Measurements from ENCODE around the gene FMR1.
A peak's percentile ranks its signal among the peaks of the same experiment; 100 is the strongest.

The FMR1 gene

GRCh38 chrX:147911192-147912022 lies at the start of gene FMR1:
FMR1 (plus strand) TSS chrX:147911919; CDS start chrX:147912180, 261 bp downstream.
- peak; percentile 82 to 86 for DNase-seq (ENCODE audit: low read depth in 1 of 2, low spot score in 1 of 2)

DNA sequence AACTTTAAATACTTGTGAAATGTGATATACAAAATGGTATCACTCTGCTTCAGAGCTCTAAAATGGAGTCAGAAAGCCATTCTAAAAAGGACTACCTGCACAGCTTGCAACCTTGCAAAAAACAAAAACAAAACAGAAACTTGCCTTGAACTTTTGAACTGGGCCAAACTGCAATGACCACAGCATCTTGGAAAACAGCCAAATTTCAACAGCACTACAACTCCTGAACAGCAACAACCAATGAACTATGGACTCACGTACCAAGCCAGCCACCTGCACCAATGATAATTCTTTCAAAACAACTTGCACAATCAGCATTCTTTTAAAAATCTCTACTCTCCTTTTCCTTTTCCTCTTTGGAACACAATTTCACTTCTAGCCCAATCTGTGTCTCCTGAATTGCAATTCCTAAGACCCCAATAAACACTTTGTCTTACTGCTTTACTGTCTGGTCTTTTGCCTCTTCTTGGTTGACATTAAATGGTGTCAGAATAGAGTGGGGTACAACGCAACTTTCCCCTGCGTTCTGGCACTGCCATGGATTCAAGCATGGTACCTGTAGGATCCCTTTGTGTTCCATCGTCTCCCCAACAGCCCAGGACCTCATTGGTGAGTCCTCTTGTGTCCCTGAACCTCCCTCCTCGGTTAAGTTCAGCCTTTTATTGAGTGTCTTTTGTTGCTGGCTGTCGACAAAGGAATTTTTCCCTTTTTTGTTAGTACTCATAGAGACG lies 35.7 kb upstream of the FMR1 start:
- no peak for DNase-seq (ENCODE audit: low read depth in 1 of 2, low spot score in 1 of 2)

- no peak for DNase-seq (ENCODE audit: low read depth in 1 of 2, low spot score in 1 of 2)
Observed at GRCh38 chrX:147876849-147877646, 34.7 kb upstream of the FMR1 start.

GRCh38 chrX:147877726-147878125 lies 34.0 kb upstream of the FMR1 start:
- DNase-seq (ENCODE audit: low read depth in 1 of 2, low spot score in 1 of 2), result no peak

GRCh38 chrX:147884958-147885357 lies 26.8 kb upstream of the FMR1 start:
- DNase-seq (ENCODE audit: low read depth in 1 of 2, low spot score in 1 of 2), result no peak

DNA sequence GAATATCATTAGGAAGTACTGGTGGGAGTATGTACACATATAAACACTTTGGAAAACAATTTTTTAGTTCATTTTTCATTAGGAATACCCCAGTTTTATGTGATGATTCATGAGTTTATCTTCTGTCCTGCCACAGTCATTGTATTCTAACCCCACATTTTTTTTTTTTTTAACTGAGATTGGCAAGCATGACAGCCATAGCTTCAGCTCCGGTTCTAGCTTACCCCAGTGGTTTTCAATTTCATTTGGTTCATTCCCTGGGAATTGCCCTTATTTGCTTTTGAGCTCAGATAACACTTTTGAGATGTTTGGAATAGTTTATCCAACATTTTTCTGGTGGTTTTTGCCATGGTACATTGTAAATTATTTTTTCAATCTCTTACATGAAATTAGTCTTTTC lies 21.0 kb upstream of the FMR1 start:
- no peak for DNase-seq (ENCODE audit: low read depth in 1 of 2, low spot score in 1 of 2)

DNA sequence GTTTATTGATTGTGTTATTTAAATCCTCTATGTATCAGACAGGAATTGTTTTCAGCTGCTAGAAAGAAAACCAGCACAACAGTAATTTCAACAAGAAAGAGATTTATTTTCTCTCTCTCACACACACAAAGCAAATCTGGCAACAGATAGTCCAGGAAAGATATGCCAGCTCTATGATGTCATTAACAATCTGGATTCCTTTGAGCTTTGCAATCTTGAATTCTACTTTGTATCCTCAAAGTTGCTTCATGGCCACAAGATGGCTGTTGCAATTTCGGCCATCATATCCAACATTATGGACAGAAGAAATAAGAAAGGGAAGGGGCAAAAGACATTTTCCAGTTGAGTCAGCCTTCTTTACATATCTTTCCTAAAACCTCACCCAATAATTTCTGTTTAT lies 19.8 kb upstream of the FMR1 start:
- no peak for DNase-seq (ENCODE audit: low read depth in 1 of 2, low spot score in 1 of 2)

DNA sequence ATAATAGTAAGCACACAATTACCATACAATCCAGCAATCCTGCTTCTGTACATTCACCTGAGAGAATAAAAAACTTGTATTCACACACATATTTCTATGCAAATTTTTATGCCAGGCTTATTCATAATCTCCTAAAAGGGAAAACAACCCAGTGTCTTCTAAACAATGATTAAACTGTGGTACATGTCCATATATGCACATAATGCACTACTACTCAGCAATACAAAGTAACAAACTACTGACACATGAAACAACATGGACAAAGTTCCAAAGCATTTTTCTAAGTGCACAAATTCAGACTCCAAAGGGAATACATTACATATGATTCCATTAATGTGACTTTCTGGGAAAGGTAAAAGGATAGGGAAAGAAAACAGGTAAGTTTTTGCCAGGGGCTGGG lies 18.0 kb upstream of the FMR1 start:
- DNase-seq (ENCODE audit: low read depth in 1 of 2, low spot score in 1 of 2), result no peak

DNA sequence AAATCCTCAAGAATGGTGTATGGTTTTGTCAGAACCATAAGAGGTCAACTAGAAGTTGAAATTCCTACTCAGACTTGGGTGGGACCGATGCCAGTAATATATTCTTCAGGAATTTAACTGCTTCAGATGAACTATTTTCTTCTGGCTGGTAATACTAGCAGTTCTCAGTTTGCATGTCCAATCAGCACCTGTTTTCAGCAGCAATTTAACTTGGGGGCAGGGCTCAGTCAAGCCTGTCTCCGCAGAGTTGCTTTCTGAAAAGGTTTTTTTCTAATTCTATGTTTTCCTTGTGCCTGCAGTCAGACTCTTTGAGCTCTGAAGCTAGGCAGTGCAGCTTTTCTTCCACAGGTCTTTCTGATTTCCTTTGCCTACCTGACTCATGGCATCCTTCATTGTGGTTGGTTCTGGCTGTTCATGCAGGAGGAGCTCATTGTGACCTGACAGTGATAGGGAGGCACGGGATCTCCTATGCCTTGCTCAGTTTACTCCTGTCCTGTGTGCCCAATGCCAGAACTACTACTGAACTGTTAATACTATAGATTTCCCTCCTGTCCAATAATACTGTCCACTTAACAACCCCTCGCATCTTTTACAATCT lies 17.3 kb upstream of the FMR1 start:
- no peak for DNase-seq (ENCODE audit: low read depth in 1 of 2, low spot score in 1 of 2)

GRCh38 chrX:147897117-147897516 lies 14.6 kb upstream of the FMR1 start:
- DNase-seq (ENCODE audit: low read depth in 1 of 2, low spot score in 1 of 2), result no peak

- DNase-seq (ENCODE audit: low read depth in 1 of 2, low spot score in 1 of 2), result no peak
Observed at GRCh38 chrX:147898951-147899350, 12.8 kb upstream of the FMR1 start.

DNA sequence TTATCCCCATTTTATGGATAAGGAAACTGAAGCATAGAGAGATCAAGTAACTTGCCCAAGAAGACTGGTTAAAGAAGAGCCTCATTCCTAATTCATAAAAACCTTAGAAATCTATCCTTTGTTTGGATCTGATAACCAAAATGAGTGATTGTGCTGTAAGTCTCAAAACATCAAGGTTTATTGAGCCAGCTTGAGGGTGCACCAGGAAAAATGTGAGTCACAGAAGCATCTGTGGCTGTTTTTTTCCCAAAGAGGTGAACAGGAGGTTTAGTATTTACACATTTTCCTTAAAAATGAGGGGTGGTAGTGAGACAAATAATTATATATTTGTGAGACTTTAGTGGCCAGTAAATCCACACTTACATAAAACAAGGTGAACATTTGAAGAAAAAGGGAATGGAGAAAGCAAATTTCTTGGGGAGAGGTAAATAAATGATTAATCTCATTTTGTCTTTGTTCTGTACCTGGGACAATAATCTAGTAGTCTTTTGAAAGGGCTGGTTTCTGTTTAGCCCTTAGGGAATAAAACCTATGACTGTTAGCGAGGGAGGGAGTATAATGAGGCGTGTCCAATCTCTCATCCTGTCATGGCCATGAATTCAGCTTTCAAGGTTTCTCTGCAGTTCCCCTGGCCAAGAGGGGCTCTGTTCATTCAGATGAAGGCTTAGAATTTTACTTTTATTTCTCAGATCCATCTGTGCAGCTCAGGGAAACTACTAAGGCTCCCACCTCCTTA lies 12.2 kb upstream of the FMR1 start:
- no peak for DNase-seq (ENCODE audit: low read depth in 1 of 2, low spot score in 1 of 2)

DNA sequence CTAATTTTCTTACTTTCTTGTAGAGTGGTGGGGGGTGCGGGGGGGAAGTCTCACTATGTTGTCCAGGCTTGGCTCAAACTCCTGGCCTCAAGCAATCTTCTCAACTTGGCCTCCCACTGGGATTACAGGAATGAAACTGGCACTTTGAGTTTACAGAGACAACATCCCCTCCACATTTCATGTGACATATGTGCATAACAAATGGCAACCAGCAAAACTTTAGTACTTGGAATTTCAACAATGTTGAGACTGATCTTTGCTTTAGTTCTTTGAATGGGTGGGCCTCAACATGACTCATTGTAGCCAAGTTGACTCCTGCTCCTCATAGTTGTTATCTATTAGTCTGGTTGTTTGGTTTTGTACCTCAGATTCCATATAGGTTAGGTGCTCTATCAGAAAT lies 11.4 kb upstream of the FMR1 start:
- DNase-seq (ENCODE audit: low read depth in 1 of 2, low spot score in 1 of 2), result no peak

DNA sequence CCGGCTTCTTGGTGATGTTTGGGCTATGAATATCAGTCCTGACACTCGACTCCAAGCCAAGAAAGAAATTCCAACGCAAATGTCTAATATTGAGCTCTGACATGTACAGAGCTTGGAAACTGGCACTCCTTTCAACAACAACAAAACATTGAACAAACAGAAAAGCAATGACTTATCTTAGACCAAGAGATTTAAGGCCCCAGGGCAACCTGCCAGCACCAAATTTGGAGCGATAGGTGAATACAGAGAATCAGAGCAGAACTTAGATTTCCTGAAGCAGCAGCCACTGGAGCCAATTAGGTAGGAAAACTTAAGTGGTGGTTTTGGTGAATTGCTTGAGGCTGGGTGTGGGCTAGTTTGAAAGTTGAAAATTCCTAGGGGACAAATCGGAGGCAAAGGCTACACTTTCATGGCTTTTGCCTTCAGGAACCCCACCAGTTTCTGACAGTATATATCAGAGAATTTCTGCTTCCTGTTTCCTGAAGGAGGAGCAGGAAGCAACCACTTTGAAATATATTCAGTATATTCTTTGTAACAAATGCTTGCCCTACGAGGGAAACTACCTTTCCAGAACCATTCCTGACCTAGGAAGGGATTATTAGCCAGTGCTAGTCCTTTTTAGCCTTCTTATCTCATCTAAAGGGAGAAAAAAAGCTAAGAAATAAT lies 10.1 kb upstream of the FMR1 start:
- DNase-seq (ENCODE audit: low read depth in 1 of 2, low spot score in 1 of 2), result no peak

- no peak for DNase-seq (ENCODE audit: low read depth in 1 of 2, low spot score in 1 of 2)
Observed at GRCh38 chrX:147902270-147902669, 9.4 kb upstream of the FMR1 start.

GRCh38 chrX:147908106-147908505 lies 3.6 kb upstream of the FMR1 start:
- no peak for DNase-seq (ENCODE audit: low read depth in 1 of 2, low spot score in 1 of 2)

GRCh38 chrX:147910607-147911006 lies 1.1 kb upstream of the FMR1 start:
- DNase-seq (ENCODE audit: low read depth in 1 of 2, low spot score in 1 of 2), result no peak

- DNase-seq (ENCODE audit: low read depth in 1 of 2, low spot score in 1 of 2), result peak; percentile 2 to 3
Observed at GRCh38 chrX:147912093-147912801, 528 bp downstream of the FMR1 start.

- no peak for DNase-seq (ENCODE audit: low read depth in 1 of 2, low spot score in 1 of 2)
Observed at GRCh38 chrX:147913570-147913969, 1.9 kb downstream of the FMR1 start.
